Measurements from ENCODE around the gene LRRC75A. TPM values are rescaled to one million over a fixed set of nuclear protein-coding genes. Genes with fewer than 3 reads are reported as not detected.
"Not testable (repeated sequence)": the region's sequence is repeated elsewhere in the genome, so short reads cannot be mapped to it uniquely, and the experiment has no call there.

The LRRC75A gene
- total RNA-seq, 4 donors from 2014 or later: 0.11 to 0.38 TPM; not detected in 2

- no peaks in the 10 kb centered on the region for H3K36me3 ChIP-seq
- no peaks in the 10 kb centered on the region for H3K9me3 ChIP-seq
- intact Hi-C loops (cut with DNase I): no loop called here
- no peak for DNase-seq
- WGBS, 2 donors: 49 to 64% methylated on average over 8 to 9 of the region's 9 CpGs
- H3K4me3 ChIP-seq: no peak overlapping the region
- no peaks in the 10 kb centered on the region for H3K27me3 ChIP-seq
- no peaks in the 10 kb centered on the region for H3K4me1 ChIP-seq
- no peak overlapping the region for H3K27ac ChIP-seq
- TF ChIP-seq POLR2A (IDR thresholded peaks at IDR 0.05) (no peak), CTCF (IDR thresholded peaks at IDR 0.05) (no peak)
These were observed 93.4 kb downstream of the LRRC75A start for GRCh38 chr17:16398270-16399267.

- DNase-seq; H3K4me3 ChIP-seq; H3K36me3 ChIP-seq; intact Hi-C loops (cut with DNase I); H3K4me1 ChIP-seq; H3K27ac ChIP-seq; H3K9me3 ChIP-seq; H3K27me3 ChIP-seq: not testable (repeated sequence)
- WGBS, 2 donors: 71 to 80% methylated on average over 2 of the region's 2 CpGs
These were observed 95.3 kb downstream of the LRRC75A start for GRCh38 chr17:16396693-16397092.

- H3K4me1 ChIP-seq; intact Hi-C loops (cut with DNase I); H3K27ac ChIP-seq; DNase-seq; H3K27me3 ChIP-seq; H3K36me3 ChIP-seq; H3K9me3 ChIP-seq; H3K4me3 ChIP-seq: not testable (repeated sequence)
- 57 to 75% methylated on average over 4 of the region's 4 CpGs for WGBS, 2 donors
These were observed 96.1 kb downstream of the LRRC75A start for GRCh38 chr17:16395887-16396286.

GRCh38 chr17:16392491-16392890 lies 99.5 kb downstream of the LRRC75A start:
- H3K4me1 ChIP-seq; H3K27me3 ChIP-seq; H3K9me3 ChIP-seq; intact Hi-C loops (cut with DNase I); H3K36me3 ChIP-seq; H3K4me3 ChIP-seq; H3K27ac ChIP-seq; DNase-seq: not testable (repeated sequence)
- WGBS, 2 donors: 56 to 79% methylated on average over 3 to 7 of the region's 11 CpGs

Small RNAs within 50 kb of the gene (small RNA-seq; reads per million reads assigned to genes)
- gene SNORD49A (0 reads per million in 4 donors), gene SNORD65 (0 reads per million in 4 donors)

Other genes starting within 250 kb of the LRRC75A start
- 1 to 10 TPM in 3 of 4 donors, under 1 TPM in 1; 0.56 to 5.1 (median 1.5) TPM for gene CENPV, start 138.7 kb downstream of the LRRC75A start, total RNA-seq
- gene UBB, start 111.1 kb downstream of the LRRC75A start, total RNA-seq: 100 to 1,000 TPM; 360 to 590 (median 461) TPM
- gene TRPV2, start 76.6 kb downstream of the LRRC75A start, total RNA-seq: 1 to 10 TPM; 1.7 to 8.4 (median 2.5) TPM
- gene ZNF287, start 77.0 kb upstream of the LRRC75A start, total RNA-seq: 1 to 10 TPM; 2.1 to 3.8 (median 2.2) TPM
- 1 to 10 TPM; 1.2 to 6.1 (median 2.4) TPM for gene ZNF624, start 161.7 kb upstream of the LRRC75A start, total RNA-seq
- gene CCDC144A, start 198.0 kb upstream of the LRRC75A start, total RNA-seq: 1 to 10 TPM in 1 of 4 donors, under 1 TPM in 3; 0.11 to 8.6 (median 0.40) TPM